ENCODE measurements around the gene VPS36. TPM values are rescaled to one million over a fixed set of nuclear protein-coding genes. Genes with fewer than 3 reads are reported as not detected.

VPS36 gene
- total and polyA plus RNA-seq, 2 of the 4 experiments (the other 2 are of a cell fraction): 14.8 to 16.7 TPM

GRCh38 chr13:52374873-52375411 is 75.5 kb downstream of the VPS36 start:
- H3K9me1 ChIP-seq (ENCODE audit: insufficient read depth, low read length): no peaks in the 10 kb centered on the region
- H3K4ac ChIP-seq (ENCODE audit: low read depth, low read length): no peak overlapping the region
- POLR2A ChIA-PET (ENCODE audit: unreplicated experiment): interaction anchor here (0.7 kb wide), 1 partner anchor 16 kb away, joined by 16 read pairs; no protein-coding TSS in a partner anchor
- ATAC-seq (ENCODE audit: low read depth): no peak
- H2BK15ac ChIP-seq (ENCODE audit: low read depth, low read length): no peak overlapping the region
- no peaks in the 10 kb centered on the region for H3K27me3 ChIP-seq (ENCODE audit: control insufficient read depth, insufficient read depth, low read length)
- no peak overlapping the region for H3K56ac ChIP-seq (ENCODE audit: extremely low read depth, insufficient read depth, low read length)
- no peak overlapping the region for H2BK5ac ChIP-seq (ENCODE audit: low read depth, low read length, poor library complexity, severe bottlenecking)
- no TSS peak for BruUV-seq (replicated peaks)
- no peaks in the 10 kb centered on the region for H4K20me1 ChIP-seq (ENCODE audit: insufficient read depth, low read length)
- dilution Hi-C loops (cut with HindIII; ENCODE audit: low sequenced_read_pairs, unreplicated experiment): no loop called here
- peaks cover 5% of the 10 kb centered on the region for H3K4me1 ChIP-seq (ENCODE audit: control insufficient read depth, insufficient read depth, low read length)
- no peak for DNase-seq
- H3K4me2 ChIP-seq (ENCODE audit: low read depth, low read length): no peak overlapping the region
- no peak overlapping the region for H3K9ac ChIP-seq (ENCODE audit: low read depth, low read length)
- H3K27ac ChIP-seq (ENCODE audit: insufficient read depth, low read length): no peak overlapping the region
- no peak overlapping the region for H4K5ac ChIP-seq (ENCODE audit: low read depth, low read length)
- no CpG with 5 or more reads among the region's 1 CpG for WGBS, 2 experiments (ENCODE audit: extremely low coverage in 2 of 2, insufficient read length in 1 of 2)
- no peak overlapping the region for H3K18ac ChIP-seq (ENCODE audit: low read depth, low read length)
- no peak overlapping the region for H3K14ac ChIP-seq (replicated peaks; ENCODE audit: low read depth, low read length)
- H4K8ac ChIP-seq (ENCODE audit: low read depth in 2 of 2, low read length in 2 of 2): no peak overlapping the region
- no peak overlapping the region for H2AFZ ChIP-seq (replicated peaks; ENCODE audit: low read length, poor library complexity)
- no peak for TF ChIP-seq NFE2L2 (IDR thresholded peaks at IDR 0.05; ENCODE audit: low read depth, low read length)
- no peak overlapping the region for H2AK9ac ChIP-seq (replicated peaks; ENCODE audit: low read depth, low read length, poor library complexity)
- no peak overlapping the region for H4K91ac ChIP-seq (ENCODE audit: insufficient read depth, low read depth, low read length)
- H3K23ac ChIP-seq (ENCODE audit: low read depth, low read length): no peak overlapping the region
- no peaks in the 10 kb centered on the region for H3K79me1 ChIP-seq (ENCODE audit: low read depth in 1 of 2, low read length in 2 of 2)
- no peak overlapping the region for H2BK120ac ChIP-seq (ENCODE audit: low read depth, low read length)
- CTCF ChIA-PET: no interaction called here
- H2BK20ac ChIP-seq (ENCODE audit: low read depth, low read length): no peak overlapping the region
- no peak overlapping the region for H3K4me3 ChIP-seq (ENCODE audit: insufficient read depth, low read depth, low read length)
- H3K9me3 ChIP-seq (ENCODE audit: control insufficient read depth, insufficient read depth, low read length): no peaks in the 10 kb centered on the region
- no peak overlapping the region for H2AK5ac ChIP-seq (ENCODE audit: low read depth, low read length)
- no peaks in the 10 kb centered on the region for H3K36me3 ChIP-seq (ENCODE audit: control insufficient read depth, insufficient read depth, low read length)
- in situ Hi-C loops (cut with MboI; ENCODE audit: low sequenced_read_pairs): no loop called here
- intact Hi-C loops (cut with micrococcal nuclease): no loop called here

All from IMR-90 (cell line).